IMR-90 (cell line): ENCODE data around the gene CEBPG. TPM values are rescaled to one million over a fixed set of nuclear protein-coding genes. Genes with fewer than 3 reads are reported as not detected.

Experiments
- ATAC-seq: fragments of 200-7000 bp; cut with Tn5 transposase; 2 replicates; pipeline ENCODE4 v1.9.1; 2020; ENCODE audit warnings: low read depth, mild to moderate bottlenecking, moderate library complexity
- BruUV-seq: library from RNA; stranded (reverse); fragments of 400-500 nt; replicated peaks from 2 replicates; lab custom pipeline; 2021; lab: Mats Ljungman, UMichigan
- CTCF ChIA-PET: fragments of 300-600 bp; formaldehyde crosslinking; extraction: SDS; loops from one replicate; lab custom pipeline; 2021; ENCODE audit warnings: antibody characterized with exemption; lab: Yijun Ruan, JAX
- POLR2A ChIA-PET: fragments of 300-600 bp; sonication (Branson Sonifier 250); formaldehyde crosslinking; loops from one replicate; lab custom pipeline; 2022; ENCODE audit warnings: antibody characterized with exemption; ENCODE audit not compliant: unreplicated experiment; lab: Charles Lee
- DNase-seq: peaks from one replicate; pipeline ENCODE4 v3.0.0; 2013
- H2AFZ ChIP-seq: replicated peaks from 2 replicates; pipeline ENCODE3; 2013; ENCODE audit warnings: low read length, mild to moderate bottlenecking; ENCODE audit not compliant: poor library complexity
- H2AK5ac ChIP-seq: 2 replicates; pipeline ENCODE4 v1.6.1; 2013; ENCODE audit warnings: low read depth, low read length, inconsistent platforms
- H2AK9ac ChIP-seq: replicated peaks from 2 replicates; pipeline ENCODE3; 2013; ENCODE audit warnings: mild to moderate bottlenecking, low read depth, low read length, moderate library complexity; ENCODE audit not compliant: poor library complexity
- H2BK120ac ChIP-seq: 2 replicates; pipeline ENCODE4 v1.6.1; 2013; ENCODE audit warnings: low read depth, low read length, inconsistent platforms
- H2BK15ac ChIP-seq: 3 replicates; pipeline ENCODE4 v1.6.1; 2013; ENCODE audit warnings: low read depth, low read length, inconsistent platforms
- H2BK20ac ChIP-seq: 2 replicates; pipeline ENCODE4 v1.6.1; 2013; ENCODE audit warnings: low read depth, mild to moderate bottlenecking, inconsistent platforms, low read length, moderate library complexity
- H2BK5ac ChIP-seq: 2 replicates; pipeline ENCODE4 v1.6.1; 2013; ENCODE audit warnings: mild to moderate bottlenecking, low read depth, low read length, inconsistent platforms; ENCODE audit not compliant: poor library complexity, severe bottlenecking
- H3K14ac ChIP-seq: replicated peaks from 2 replicates; pipeline ENCODE4 v1.6.1; 2013; ENCODE audit warnings: low read depth, low read length, inconsistent platforms
- H3K18ac ChIP-seq: 2 replicates; pipeline ENCODE4 v1.6.1; 2013; ENCODE audit warnings: low read depth, low read length, control low read depth
- H3K23ac ChIP-seq: 2 replicates; pipeline ENCODE4 v1.6.1; 2013; ENCODE audit warnings: low read depth, low read length, inconsistent platforms
- H3K27ac ChIP-seq: 2 replicates; pipeline ENCODE4 v1.5.1; 2013; ENCODE audit warnings: mild to moderate bottlenecking, control low read depth, low read length; ENCODE audit not compliant: insufficient read depth
- H3K27me3 ChIP-seq: 2 replicates; pipeline ENCODE4 v1.6.1; 2013; ENCODE audit warnings: low read length; ENCODE audit not compliant: control insufficient read depth, insufficient read depth
- H3K36me3 ChIP-seq: 2 replicates; pipeline ENCODE4 v1.6.1; 2013; ENCODE audit warnings: low read length, mixed read lengths; ENCODE audit not compliant: control insufficient read depth, insufficient read depth
- H3K4ac ChIP-seq: 2 replicates; pipeline ENCODE4 v1.6.1; 2013; ENCODE audit warnings: low read depth, low read length, inconsistent platforms
- H3K4me1 ChIP-seq: 2 replicates; pipeline ENCODE4 v1.6.1; 2013; ENCODE audit warnings: low read length, mixed read lengths; ENCODE audit not compliant: control insufficient read depth, insufficient read depth
- H3K4me2 ChIP-seq: 2 replicates; pipeline ENCODE4 v1.6.1; 2013; ENCODE audit warnings: low read depth, mild to moderate bottlenecking, control low read depth, low read length, moderate library complexity
- H3K4me3 ChIP-seq: 2 replicates; pipeline ENCODE4 v1.5.1; 2013; ENCODE audit warnings: low read depth, mild to moderate bottlenecking, control low read depth, low read length, moderate library complexity; ENCODE audit not compliant: insufficient read depth
- H3K56ac ChIP-seq: 2 replicates; pipeline ENCODE4 v1.6.1; 2013; ENCODE audit warnings: low read length, inconsistent platforms; ENCODE audit not compliant: insufficient read depth; ENCODE audit errors: extremely low read depth
- H3K79me1 ChIP-seq, 2 experiments: 2 replicates each; pipeline ENCODE4 v1.6.1; 2013; ENCODE audit warnings: low read length in 2 of 2, inconsistent platforms in 1 of 2, low read depth in 1 of 2
- H3K9ac ChIP-seq: 2 replicates; pipeline ENCODE4 v1.6.1; 2013; ENCODE audit warnings: low read depth, low read length, control low read depth
- H3K9me1 ChIP-seq: 2 replicates; pipeline ENCODE4 v1.6.1; 2013; ENCODE audit warnings: low read length, inconsistent platforms; ENCODE audit not compliant: insufficient read depth
- H3K9me3 ChIP-seq: 2 replicates; pipeline ENCODE4 v1.6.1; 2013; ENCODE audit warnings: low read length; ENCODE audit not compliant: control insufficient read depth, insufficient read depth
- H4K20me1 ChIP-seq: 2 replicates; pipeline ENCODE4 v1.6.1; 2013; ENCODE audit warnings: low read length, inconsistent platforms; ENCODE audit not compliant: insufficient read depth
- H4K5ac ChIP-seq: 2 replicates; pipeline ENCODE4 v1.6.1; 2013; ENCODE audit warnings: mild to moderate bottlenecking, low read depth, low read length, control low read depth
- H4K8ac ChIP-seq, 2 experiments: 2 replicates each; pipeline ENCODE4 v1.6.1; 2013; ENCODE audit warnings: low read depth in 2 of 2, low read length in 2 of 2, control low read depth in 1 of 2, inconsistent platforms in 1 of 2
- H4K91ac ChIP-seq: 2 replicates; pipeline ENCODE4 v1.6.1; 2013; ENCODE audit warnings: low read depth, low read length, inconsistent platforms; ENCODE audit not compliant: insufficient read depth
- CEBPB ChIP-seq: IDR thresholded peaks from 2 replicates; pipeline ENCODE4 v1.6.1; 2012; ENCODE audit warnings: low read depth, low read length, improper control_type of control experiment
- CHD1 ChIP-seq: IDR thresholded peaks from 2 replicates; pipeline ENCODE4 v1.6.1; 2012; ENCODE audit warnings: low read depth, low read length, improper control_type of control experiment
- CTCF ChIP-seq: conservative IDR thresholded peaks from 2 replicates; pipeline ENCODE4 v1.5.1; 2012; ENCODE audit warnings: mild to moderate bottlenecking, low read depth, low read length, improper control_type of control experiment
- ELK1 ChIP-seq: fragments of 150-350 bp; IDR thresholded peaks from 2 replicates; pipeline ENCODE4 v1.6.1; 2016; ENCODE audit warnings: low read depth, mild to moderate bottlenecking, low read length, moderate library complexity, borderline replicate concordance
- FOS ChIP-seq: fragments of 150-350 bp; IDR thresholded peaks from 2 replicates; pipeline ENCODE4 v1.6.1; 2016; ENCODE audit warnings: low read depth, low read length
- MAFK ChIP-seq: IDR thresholded peaks from 2 replicates; pipeline ENCODE4 v1.6.1; 2012; ENCODE audit warnings: low read depth, low read length, improper control_type of control experiment
- MAZ ChIP-seq: IDR thresholded peaks from 2 replicates; pipeline ENCODE4 v1.6.1; 2012; ENCODE audit warnings: low read depth, mild to moderate bottlenecking, low read length, improper control_type of control experiment, moderate library complexity, borderline replicate concordance
- MXI1 ChIP-seq: IDR thresholded peaks from 2 replicates; pipeline ENCODE4 v1.6.1; 2012; ENCODE audit warnings: low read depth, mild to moderate bottlenecking, low read length, moderate library complexity, borderline replicate concordance
- RCOR1 ChIP-seq: IDR thresholded peaks from 2 replicates; pipeline ENCODE4 v1.6.1; 2012; ENCODE audit warnings: mild to moderate bottlenecking, low read length, improper control_type of control experiment; ENCODE audit not compliant: insufficient replicate concordance
- RFX5 ChIP-seq: IDR thresholded peaks from 2 replicates; pipeline ENCODE4 v1.8.0; 2012; ENCODE audit warnings: low read depth, mild to moderate bottlenecking, low read length, moderate library complexity
- SMC3 ChIP-seq: fragments of 150-350 bp; IDR thresholded peaks from 2 replicates; pipeline ENCODE4 v1.6.1; 2016; ENCODE audit warnings: low read depth, mild to moderate bottlenecking, antibody characterized with exemption, low read length, moderate library complexity
- WGBS, 2 experiments: methylation state at CpG; one replicate each; pipeline versions ENCODE4 v1.1.5 to v1.1.7; 2013; ENCODE audit warnings: missing lambda C conversion rate in 2 of 2; ENCODE audit not compliant: insufficient read length in 1 of 2; ENCODE audit errors: extremely low coverage in 2 of 2; 5-methylcytosine and 5-hydroxymethylcytosine counted together
- dilution Hi-C: fragments of 300-500 bp; cut with HindIII; formaldehyde crosslinking; loops from one replicate; pipeline ENCODE4 v1.14.3; 2018; ENCODE audit warnings: low sequenced_read_pairs; ENCODE audit not compliant: unreplicated experiment
- in situ Hi-C: fragments of 300-500 bp; cut with MboI; formaldehyde crosslinking; loops from 3 replicates; pipeline ENCODE4 v1.14.3; 2019; ENCODE audit warnings: low sequenced_read_pairs, inconsistent platforms, mixed read lengths
- intact Hi-C: fragments of 100-400 bp; cut with micrococcal nuclease; formaldehyde crosslinking; loops from 2 replicates; pipeline ENCODE4 v1.10.0; 2022
- polyA plus RNA-seq, 3 experiments: library from polyadenylated mRNA; depleted of rRNA; stranded (reverse); fragments of >200 nt; gene quantifications; 2 replicates each; pipeline ENCODE4 v1.2.3, GENCODE V29; 2012; ENCODE audit warnings: low replicate concordance in 1 of 3
- total RNA-seq: library from RNA; depleted of rRNA; stranded (reverse); fragments of >200 nt; gene quantifications from 2 replicates; pipeline ENCODE4 v1.2.3, GENCODE V29; 2012
- TF ChIP-seq, protein P1 (sequence below): fragments of 150-350 bp; IDR thresholded peaks from 2 replicates; pipeline ENCODE4 v1.6.1; 2017; ENCODE audit warnings: mild to moderate bottlenecking, antibody characterized with exemption, low read length, low read depth

CEBPG gene
- total and polyA plus RNA-seq, 2 of the 4 experiments (the other 2 are of a cell fraction): 9.2 to 14.3 TPM

- TF ChIP-seq, protein P1, sequence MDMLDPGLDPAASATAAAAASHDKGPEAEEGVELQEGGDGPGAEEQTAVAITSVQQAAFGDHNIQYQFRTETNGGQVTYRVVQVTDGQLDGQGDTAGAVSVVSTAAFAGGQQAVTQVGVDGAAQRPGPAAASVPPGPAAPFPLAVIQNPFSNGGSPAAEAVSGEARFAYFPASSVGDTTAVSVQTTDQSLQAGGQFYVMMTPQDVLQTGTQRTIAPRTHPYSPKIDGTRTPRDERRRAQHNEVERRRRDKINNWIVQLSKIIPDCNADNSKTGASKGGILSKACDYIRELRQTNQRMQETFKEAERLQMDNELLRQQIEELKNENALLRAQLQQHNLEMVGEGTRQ: no peak
Observed at GRCh38 chr19:33416307-33417215, 43.1 kb downstream of the CEBPG start (continued).

- no peak for DNase-seq
- no peak for TF ChIP-seq CTCF
- TF ChIP-seq RFX5: no peak
- no peak for TF ChIP-seq SMC3
- TF ChIP-seq ELK1: no peak
- TF ChIP-seq FOS: no peak
- no peak for TF ChIP-seq RCOR1
- no peak for TF ChIP-seq MXI1
- no peak for TF ChIP-seq CHD1
- TF ChIP-seq CEBPB: no peak
- no peak for TF ChIP-seq MAZ
- TF ChIP-seq MAFK: no peak
Observed at GRCh38 chr19:33417751-33418150, 44.2 kb downstream of the CEBPG start.

More at GRCh38 chr19:33417751-33418150, 44.2 kb downstream of the CEBPG start:
- no peak overlapping the region for H2BK20ac ChIP-seq
- no peak overlapping the region for H4K8ac ChIP-seq
- H3K23ac ChIP-seq: no peak overlapping the region
- no peaks in the 10 kb centered on the region for H3K36me3 ChIP-seq
- H3K9ac ChIP-seq: no peak overlapping the region
- BruUV-seq: no TSS peak
- CTCF ChIA-PET: no interaction called here
- H3K4me2 ChIP-seq: no peak overlapping the region
- H3K79me1 ChIP-seq: no peaks in the 10 kb centered on the region
- H3K56ac ChIP-seq: no peak overlapping the region
- H3K9me3 ChIP-seq: no peaks in the 10 kb centered on the region
- no peak overlapping the region for H2BK5ac ChIP-seq
- no peak overlapping the region for H4K5ac ChIP-seq
- no peak for ATAC-seq
- H3K9me1 ChIP-seq: peaks cover 3% of the 10 kb centered on the region; the same call in 1 of the 2 replicates
- H4K20me1 ChIP-seq: no peaks in the 10 kb centered on the region
- no peak overlapping the region for H3K14ac ChIP-seq
- H2BK15ac ChIP-seq: no peak overlapping the region
- H3K4ac ChIP-seq: no peak overlapping the region
- WGBS, 2 experiments: 94% methylated on average over 3 of the region's 14 CpGs; no CpG with 5 or more reads in 1 of the 2 experiments
- POLR2A ChIA-PET: no interaction called here
- no peak overlapping the region for H2AFZ ChIP-seq
- H2AK9ac ChIP-seq: no peak overlapping the region
- H3K4me1 ChIP-seq: no peaks in the 10 kb centered on the region; the same call in 1 of the 2 replicates
- intact Hi-C loops (no loop called here), dilution Hi-C loops (no loop called here), in situ Hi-C loops (no loop called here)
- no peaks in the 10 kb centered on the region for H3K27me3 ChIP-seq
- H4K91ac ChIP-seq: no peak overlapping the region
- H2AK5ac ChIP-seq: no peak overlapping the region
- no peak overlapping the region for H3K18ac ChIP-seq
- H3K27ac ChIP-seq: no peak overlapping the region
- H2BK120ac ChIP-seq: no peak overlapping the region
- H3K4me3 ChIP-seq: no peak overlapping the region
